Peyer's patch (tissue), 4 donors: ENCODE measurements around the gene RBM18.

Source experiments
- POLR2A ChIP-seq, 2 donors: fragments of 450-650 bp; IDR thresholded peaks; one replicate each; pipeline ENCODE4 v1.5.1; 2017; ENCODE audit warnings: antibody characterized with exemption in 2 of 2, mild to moderate bottlenecking in 2 of 2, moderate library complexity in 2 of 2
- TF ChIP-seq, protein P1 (sequence below), 6 experiments: fragments of 450-650 bp in 4 of 6; fragments of 200-600 bp in 2 of 6; sonication (generic) in 1 of 6; IDR thresholded peaks; one replicate each; pipeline ENCODE4 v1.5.1; 2017 to 2019; ENCODE audit warnings: antibody characterized with exemption in 6 of 6, mild to moderate bottlenecking in 3 of 6, moderate library complexity in 1 of 6

DNA sequence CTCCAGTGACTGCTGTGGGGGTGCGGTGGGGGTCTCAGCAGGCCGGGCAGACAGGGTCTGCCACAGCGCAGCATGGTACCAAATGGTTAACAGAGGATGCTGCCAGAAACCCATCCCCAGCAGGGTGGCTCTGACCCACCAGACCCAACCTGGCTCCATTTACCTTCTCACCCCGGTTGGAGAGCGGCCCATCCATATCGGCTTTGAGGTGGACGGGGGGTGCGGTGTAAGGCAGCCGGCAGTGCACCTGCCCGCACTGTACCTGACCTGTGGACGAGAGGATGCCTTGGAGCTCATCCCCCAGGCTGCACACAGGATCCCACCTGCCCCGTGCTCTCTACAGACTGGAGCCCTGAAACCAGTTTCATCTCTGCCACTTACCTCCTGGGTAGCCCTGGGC lies 55.2 kb downstream of the RBM18 start:
- TF ChIP-seq, protein P1, sequence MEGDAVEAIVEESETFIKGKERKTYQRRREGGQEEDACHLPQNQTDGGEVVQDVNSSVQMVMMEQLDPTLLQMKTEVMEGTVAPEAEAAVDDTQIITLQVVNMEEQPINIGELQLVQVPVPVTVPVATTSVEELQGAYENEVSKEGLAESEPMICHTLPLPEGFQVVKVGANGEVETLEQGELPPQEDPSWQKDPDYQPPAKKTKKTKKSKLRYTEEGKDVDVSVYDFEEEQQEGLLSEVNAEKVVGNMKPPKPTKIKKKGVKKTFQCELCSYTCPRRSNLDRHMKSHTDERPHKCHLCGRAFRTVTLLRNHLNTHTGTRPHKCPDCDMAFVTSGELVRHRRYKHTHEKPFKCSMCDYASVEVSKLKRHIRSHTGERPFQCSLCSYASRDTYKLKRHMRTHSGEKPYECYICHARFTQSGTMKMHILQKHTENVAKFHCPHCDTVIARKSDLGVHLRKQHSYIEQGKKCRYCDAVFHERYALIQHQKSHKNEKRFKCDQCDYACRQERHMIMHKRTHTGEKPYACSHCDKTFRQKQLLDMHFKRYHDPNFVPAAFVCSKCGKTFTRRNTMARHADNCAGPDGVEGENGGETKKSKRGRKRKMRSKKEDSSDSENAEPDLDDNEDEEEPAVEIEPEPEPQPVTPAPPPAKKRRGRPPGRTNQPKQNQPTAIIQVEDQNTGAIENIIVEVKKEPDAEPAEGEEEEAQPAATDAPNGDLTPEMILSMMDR (IDR thresholded peaks at IDR 0.05): no peak
- no peak for TF ChIP-seq POLR2A (IDR thresholded peaks at IDR 0.05)
